Right forelimb (tissue), 1 donor: ENCODE data around the gene FRAT2.
"Not testable (repeated sequence)": the region's sequence is repeated elsewhere in the genome, so short reads cannot be mapped to it uniquely, and the experiment has no call there.

ENCODE experiments used
- DNase-seq: peaks from one replicate; pipeline ENCODE4 v3.0.0-alpha.2; 2018

FRAT2 gene

DNA sequence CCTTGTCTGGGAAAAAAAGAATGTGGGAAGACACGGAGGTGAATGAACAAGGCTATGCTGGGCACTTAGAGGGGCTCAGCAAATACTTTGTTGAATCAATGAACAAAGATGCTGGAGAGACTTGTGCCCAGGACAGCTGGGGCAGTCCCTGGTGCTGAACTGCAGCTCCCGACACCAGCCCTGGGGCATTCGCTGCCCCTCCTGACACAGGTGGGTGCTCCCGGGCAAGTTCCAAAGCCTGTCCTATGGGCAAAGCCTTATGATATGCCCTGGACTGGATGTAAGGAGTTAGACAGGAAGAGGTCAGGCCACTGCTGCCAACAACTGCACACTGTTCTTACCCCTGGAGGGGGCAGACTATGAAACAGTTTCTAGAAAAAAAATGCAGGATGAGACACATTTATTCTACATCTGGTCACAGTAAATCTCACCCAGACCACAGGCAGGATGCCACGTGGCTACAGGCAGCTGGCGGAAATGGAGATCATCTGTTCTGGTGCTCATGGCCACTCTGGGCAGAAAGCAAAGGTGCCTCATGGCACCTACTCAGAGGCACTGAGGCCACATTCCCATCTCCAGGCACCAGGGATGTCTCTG, 21.9 kb upstream of the FRAT2 start:
- no peak for DNase-seq

DNA sequence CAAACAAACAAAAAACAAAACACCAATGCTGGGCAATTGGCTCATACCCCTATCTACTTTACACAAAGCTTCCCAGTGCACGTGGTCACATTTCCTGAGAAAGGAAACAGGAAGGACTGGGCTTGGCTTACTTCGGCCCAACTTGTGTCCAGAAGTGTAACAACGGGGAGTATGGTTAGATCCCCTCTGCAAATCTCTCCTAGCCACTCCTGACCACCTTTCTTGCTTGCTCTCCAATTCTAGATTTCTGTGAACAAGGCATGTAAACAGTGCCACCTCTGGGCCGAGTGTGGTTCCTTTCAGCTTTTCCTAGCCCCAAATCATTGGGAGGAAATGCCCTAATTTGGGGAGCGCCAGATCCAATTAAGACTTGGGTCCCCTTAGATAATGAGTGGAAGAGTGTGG, 21.0 kb upstream of the FRAT2 start:
- DNase-seq: peak; percentile 52

DNA sequence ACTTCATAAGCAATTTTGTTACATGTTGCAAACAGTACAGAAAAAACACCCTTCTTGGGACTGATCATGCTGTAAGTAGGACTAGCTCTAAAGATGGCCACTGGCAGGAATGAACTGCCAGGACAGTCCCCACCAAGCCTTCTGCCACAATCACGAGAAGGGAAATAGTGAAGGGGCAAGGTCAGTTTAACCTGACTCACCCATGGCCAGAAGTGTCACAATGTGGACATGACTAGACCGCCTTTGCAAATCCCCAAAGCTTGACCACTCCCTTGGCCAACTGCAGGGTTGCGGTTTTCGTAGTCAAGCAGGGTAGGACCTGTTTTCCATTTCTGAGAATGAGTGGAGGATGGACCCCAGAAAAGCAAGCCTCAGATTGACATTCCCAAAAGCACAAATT, 19.4 kb upstream of the FRAT2 start:
- no peak for DNase-seq

DNA sequence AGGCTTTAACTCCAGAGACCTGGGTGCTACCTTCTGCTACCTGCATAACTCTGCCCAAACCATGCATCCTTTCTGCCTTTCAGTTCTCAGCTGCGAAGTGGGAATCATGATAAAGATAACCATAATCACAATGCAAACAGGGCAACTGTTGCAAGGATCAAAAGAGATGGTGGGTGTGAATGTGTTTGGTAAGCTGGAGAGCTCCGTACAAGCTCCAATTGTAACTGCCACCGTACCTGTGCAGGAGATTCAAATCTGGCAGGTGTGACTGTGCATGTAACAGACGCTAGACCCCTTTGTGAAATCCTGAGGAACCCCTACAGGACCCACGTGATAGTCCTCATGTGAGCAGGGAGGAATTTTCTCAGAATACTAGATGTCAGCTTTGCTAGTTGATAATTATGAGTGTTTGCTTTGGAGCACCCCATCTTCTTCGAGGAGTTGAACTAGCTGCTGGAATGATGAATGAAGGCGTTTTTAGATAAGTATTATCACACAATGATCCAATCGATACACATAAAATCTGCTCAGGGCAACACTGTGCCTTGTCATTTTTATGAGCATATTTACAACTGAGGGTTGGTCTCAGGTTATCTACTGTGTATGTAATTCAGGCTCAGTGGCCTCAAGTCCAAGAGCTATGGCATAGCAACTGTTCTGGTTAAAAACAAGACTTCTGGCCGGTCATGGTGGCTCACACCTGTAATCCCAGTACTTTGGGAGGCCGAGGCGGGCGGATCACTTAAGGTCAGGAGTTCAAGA, 15.4 kb upstream of the FRAT2 start:
- DNase-seq: no peak

DNA sequence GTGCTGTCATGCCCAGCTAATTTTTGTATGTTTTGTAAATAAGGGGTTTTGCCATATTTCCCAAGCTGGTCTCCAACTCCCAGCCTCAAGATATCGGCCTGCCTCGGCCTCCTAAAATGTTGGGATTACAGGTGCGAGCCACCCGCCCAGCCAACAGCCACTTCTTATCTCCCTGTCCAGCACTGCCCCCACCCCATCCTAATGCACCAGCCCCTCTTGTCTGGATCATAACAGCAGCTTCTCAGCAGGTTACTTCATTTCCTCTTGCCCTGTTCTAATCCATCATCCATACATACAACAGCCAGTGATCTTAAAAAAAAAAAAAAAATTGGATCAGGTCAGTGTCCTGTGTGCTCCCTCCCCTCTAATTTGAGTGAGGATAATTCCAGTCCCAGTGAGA, 12.8 kb upstream of the FRAT2 start:
- no peak for DNase-seq

DNA sequence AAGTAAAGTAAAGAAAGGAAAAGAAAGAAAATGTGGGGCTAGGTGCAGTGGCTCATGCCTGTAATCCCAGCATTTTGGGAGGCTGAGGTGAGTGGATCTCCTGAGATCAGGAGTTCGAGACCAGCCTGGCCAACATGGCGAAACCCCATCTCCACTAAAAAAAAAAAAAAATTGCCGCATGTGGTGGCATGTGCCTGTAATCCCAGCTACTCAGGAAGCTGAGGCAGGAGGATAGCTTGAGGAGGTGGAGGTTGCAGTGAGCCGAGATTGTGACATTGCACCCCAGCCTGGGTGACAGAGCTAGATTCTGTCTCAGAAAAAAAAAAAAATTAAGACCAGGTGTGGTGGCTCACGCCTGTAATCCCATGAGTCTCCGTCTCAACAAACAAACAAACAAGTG, 9.1 kb upstream of the FRAT2 start:
- not testable (repeated sequence) for DNase-seq

DNA sequence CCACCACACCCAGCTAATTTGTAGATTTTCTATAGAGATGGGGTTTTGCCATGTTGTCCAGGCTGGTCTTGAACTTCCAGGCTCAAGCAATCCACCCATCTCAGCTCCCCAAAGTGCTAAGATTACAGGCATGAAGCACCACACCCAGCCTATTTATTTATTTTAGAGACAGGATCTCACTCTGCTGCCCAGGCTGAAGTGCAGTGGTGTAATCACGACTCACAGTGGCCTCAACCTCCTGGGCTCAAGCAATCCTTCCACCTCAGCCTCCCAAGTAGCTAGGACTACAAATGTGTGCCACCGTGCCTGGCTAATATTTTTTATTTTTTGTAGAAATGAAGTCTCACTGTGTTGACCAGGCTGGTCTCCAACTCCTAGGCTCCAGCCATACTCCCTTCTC, 6.9 kb upstream of the FRAT2 start:
- no peak for DNase-seq

DNA sequence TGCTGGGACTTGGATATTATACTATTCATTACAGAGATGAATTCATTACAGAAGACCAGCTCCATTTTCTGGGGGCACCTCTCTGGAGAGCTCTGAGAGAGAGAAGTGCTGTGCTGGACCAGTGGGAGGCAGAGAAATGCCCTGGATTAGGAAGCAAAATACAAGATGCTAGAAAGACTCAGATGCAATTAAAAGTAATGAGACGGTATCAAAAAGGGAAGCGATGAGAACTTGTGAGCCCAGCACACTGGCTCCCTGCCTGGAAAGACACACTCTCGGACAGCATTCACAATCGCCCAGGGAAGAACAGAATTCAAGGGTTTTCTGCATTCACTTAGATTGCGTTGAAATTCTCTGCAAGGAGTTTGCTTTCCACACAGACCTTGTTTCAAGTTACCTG, 3.5 kb upstream of the FRAT2 start:
- DNase-seq: no peak

DNA sequence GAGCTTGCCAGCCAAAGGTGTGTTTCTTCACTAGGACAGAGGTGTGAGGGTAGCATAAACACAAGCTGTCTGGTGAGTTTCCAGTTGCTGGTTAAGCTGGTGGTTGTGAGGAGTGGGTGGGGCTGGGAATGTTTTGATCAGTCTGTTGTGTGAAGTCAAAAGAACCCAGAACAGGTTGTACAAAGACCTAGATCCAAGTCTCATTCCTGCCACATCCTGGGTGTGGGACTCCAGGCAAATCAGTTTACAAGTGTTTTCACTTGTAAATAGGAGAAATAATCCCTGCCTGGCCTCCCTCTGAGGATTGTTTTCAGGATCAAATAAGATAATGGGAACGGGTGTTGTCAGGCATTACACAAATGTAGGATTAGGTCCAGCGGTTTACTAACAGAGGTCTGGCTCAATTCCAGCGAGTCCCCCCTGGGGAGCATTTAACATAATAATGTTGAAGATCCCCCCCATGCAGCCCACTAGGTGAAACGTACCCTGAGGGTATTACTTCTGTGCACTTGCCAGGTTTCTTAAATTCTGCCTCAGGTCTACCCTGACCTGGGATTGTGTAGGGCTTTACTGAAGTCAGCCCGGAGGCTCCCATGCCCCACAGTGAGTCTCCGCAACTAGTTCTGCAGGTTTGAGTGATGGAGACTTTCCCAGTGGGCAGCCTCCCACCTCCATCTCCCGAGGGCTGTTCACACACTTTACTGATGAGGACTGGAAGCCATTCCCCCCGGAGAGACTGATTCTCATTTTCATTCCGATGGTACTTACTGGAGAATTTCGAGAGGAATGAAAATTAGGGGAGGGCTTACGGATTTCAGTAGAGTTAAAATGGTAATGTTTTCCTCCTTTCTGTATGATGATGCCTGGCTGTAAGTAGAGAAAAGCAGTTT, 2.7 kb upstream of the FRAT2 start:
- no peak for DNase-seq

DNA sequence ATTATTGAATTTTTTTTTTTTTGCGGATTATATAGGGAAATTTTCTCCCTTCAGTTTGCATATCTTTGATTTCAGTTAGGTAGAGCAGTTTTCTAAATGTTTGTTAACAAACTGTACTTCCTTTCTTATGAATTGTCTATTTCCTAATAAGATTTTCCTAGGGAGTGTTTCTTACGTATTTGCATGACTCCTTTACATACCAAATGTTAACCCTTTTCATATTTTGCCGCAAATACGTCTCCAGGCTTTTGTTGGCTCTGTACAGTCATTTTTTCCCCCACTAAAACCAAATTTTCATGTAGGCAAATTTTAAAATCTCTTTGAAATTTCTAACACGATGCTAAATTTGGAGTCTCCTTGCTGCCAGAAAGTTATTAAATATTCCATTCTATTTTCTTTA, 1.9 kb upstream of the FRAT2 start:
- no peak for DNase-seq

DNA sequence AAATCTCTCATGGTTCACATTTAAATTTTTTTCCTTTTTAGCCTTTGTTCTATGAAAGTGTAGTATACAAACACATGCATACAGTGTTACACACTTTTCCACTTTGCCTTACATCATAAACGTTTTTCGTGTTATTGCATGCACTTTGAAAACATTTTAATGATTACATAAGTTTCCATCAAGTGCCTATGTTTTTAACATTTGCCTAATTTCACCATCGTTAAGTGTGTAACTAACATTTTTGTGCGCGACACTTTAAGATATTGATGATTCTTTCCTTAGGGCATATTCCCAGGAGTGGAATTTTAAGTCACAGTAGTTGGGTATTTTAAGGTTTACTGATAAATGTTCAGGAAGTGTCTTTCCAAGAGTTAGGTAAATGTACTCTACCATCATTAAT, 1.5 kb upstream of the FRAT2 start:
- DNase-seq: no peak

DNA sequence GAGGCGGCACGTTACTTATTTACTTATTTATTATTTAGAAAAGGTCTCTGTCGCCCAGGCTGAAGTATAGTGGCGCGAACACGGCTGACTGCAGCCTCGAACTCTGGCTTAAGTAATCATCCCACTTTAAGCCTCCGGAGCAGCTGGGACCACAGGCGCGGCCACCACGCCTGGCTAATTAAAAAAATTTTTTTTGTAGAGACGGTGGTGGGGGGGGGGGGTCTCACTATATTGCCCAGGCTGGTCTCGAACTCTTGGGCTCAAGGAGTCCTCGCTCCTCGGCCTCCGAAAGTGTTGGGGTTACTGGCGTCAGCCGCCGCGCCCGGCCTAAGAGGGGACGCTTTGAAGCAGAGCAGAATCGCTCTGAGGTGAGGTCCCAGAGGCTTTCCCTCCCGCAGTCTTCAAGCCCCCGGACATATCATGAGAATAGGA, 675 bp upstream of the FRAT2 start:
- no peak for DNase-seq

DNA sequence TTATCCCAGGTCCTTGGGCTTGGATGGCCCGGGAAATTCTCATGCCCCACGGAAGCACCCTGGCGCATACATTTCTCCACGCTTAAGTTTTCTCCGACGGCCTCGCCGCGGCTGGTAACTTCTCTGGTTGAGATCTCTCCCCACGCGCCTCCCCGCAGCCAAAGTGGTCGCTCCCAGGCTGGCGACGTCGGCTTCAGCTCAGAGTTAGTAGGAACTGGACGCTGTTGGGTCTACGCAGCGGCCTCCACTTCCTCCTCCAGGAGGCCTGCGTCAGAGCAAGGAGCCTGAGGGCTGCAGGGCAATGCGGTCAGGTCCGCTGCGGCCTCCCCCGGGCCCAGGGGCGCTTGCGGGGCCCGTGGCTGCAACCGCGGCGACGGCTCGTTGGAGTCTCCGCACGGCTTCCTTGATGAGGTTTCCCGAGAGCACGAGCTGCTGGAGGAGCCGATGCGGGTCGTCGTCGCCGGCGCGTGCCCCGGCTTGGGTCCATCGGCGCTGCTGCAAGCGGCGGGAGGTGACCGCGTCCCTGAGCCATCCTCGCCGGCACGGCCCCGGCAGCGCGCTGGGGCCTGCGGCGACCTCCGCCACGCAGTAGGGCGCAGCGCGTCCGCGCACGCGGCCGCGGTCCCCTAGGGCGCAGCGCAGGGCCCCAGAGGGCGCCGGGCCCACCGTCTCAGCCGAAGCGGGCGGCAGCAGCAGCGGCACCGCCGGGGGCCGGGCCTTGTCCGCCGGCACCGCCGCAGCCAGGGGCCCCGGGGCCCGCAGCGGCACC, 744 bp downstream of the FRAT2 start:
- DNase-seq: peak; percentile 58

DNA sequence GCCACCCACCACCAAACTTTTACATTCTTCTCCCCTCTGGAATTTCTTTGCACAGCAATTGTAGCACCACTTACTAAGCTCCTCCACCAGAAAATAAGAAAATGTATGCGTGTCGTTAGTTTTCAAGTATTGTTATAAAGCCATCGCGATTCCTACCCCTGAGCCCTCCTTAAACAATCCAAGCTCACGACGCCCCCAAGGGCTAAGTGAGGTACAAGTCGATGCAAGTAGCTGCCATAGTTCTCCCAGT, 1.3 kb downstream of the FRAT2 start:
- DNase-seq: no peak

DNA sequence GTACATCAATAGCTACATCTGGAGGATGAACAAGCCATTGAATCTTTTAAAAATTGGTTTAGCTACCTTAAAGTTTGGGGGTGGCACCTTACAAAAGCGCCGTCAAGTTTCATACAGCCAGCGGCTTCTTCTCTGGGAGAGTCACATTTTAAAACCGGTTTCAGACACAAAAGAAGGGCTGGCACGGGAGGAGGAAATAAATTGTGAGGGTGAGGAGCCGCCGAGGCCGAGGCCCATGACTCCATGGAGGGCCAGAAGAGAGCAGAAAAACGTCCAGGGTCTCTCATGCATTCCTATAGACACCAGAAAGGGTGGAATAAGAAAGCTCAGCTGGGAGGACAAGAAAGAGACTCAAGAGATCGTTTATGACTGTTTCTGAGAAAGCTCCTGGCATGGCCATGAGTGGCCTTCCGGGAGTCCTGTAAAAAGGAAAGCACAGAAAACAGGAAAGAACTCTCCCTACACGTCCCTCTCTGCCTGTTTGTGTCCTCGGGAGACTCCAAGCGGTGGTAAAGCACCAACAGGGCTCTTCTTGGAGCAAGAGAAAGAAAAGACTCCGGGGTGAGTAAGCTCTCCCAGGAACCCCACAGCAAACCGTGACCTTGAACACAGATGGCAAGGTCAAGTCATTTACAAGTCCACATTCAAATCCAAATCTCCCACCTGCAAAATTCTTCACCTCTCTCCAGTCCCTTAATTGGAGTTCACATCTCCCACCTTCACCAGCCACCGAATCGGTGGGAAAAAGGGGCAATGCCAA, 1.8 kb downstream of the FRAT2 start:
- peak; percentile 57 for DNase-seq

DNA sequence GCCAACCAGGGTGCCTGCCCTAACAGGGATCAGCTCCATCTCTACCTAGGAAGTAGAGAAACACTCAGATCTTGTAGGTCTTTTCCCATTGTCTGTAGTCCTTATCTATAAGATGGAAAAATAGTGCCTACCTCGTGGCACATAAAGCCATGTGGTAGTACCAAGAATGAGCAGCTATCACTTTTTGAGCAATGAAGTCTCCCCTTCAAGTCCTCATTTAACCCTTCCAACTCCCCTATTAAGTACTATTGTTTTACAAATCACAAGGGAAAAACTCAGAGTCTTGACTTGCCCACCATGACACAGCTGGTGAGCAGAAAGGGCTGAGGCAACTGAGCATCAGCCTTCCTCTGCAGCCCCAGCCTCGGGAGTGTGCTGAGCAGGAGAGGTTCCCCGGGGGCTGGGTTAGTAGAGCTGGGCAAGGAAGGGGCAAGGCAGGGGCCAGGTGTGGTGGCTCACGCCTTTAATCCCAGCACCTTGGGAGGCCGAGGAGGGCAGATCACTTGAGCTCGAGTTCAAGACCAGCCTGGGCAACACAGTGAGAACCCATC, 3.3 kb downstream of the FRAT2 start:
- no peak for DNase-seq

DNA sequence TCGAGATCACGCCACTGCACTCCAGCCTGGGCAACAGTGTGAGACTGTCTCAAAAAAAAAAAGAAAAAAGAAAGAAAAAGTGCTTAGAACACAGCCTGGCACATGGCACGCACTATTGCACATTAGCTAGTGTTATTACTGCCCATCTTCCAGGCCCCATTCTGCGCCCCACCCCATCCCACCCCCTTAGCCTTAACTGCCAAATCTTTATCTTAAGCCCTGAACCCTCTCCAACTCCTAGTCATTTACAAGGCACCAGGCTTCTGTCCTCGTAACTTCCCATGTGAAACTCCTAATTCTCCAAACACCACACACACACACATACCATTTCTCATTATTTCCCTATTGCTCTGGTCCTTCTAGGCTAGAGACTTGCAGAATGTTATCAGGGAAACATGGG, 4.8 kb downstream of the FRAT2 start:
- DNase-seq: no peak

DNA sequence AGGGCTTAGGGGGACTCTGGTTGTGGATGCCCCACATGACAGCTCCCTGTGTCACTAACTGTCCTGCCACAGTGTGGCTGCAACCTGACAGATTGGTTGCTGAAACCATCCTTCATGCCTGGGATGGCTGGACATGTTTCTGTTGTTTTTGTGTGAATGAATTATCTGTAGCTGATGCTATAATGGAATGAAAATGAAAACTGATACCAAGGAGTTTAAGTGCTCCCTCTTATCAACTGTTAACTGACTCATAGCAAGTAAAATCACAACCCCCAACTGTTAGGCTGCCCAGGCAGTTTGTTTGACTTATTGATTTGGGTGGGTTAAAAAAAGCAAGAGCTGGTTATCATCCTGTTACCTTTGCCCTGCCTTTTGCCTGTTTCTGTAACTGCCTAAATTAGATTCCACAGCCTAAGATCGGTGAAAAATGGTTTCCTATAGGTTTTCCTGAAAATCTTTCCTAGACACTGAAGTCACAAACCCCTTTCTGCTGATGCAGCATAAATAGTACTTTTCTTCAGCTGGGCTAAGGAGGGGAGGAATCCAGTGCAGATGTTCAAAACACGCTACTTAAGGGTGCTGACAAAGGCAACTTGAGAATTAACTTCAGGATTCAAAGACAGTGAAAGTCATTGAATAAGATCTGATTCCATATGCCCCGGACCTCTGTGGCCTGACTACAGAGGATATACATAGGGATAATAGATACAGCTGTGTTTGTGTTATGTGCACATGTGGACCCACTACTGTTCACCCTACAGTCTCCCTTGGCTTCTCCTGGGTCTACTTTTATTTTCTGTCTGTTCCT, 5.7 kb downstream of the FRAT2 start:
- DNase-seq: no peak

DNA sequence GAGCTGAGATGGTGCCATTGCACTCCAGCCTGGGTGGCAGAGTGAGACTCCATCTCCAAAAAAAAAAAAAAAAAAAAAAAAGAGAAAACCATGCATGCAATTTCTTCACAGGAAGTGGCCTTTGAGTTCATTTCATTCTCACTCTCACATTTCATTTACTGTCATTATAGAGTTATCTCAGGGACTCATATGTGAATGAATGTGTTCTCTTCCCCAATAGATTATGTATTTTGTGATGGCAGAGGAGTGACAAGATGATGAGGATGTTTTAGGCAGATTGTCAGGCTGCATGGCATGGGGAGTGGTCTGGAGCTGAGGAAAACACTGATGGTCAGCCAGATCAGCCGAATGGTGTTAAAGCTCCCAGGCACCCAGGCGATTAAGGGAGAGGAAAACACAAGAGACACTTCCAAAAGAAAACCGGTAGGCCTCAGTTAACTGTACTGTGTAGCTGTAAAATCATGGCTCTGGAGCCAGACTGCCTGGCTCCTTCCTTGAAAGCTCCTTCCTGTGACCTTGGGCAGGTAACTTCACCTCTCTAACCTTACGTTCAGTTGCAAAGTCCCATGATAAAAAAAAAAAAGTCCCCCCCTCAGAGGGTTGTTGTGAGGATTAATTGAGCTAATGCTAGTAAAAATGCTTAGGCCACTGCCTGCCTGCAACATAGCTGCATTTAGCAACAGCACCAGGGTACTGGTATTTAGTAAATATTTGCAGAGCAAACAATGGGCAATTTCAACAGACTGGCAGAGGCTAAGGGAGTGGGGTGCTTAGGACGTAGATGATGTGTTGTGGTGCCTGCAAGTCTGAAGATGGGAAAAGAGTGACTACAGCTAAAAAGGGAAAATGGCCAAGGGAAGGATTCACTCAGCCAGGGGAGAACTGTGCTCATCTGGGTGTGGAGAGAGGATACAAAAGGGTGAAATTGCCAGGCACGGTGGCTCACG, 6.9 kb downstream of the FRAT2 start:
- no peak for DNase-seq

DNA sequence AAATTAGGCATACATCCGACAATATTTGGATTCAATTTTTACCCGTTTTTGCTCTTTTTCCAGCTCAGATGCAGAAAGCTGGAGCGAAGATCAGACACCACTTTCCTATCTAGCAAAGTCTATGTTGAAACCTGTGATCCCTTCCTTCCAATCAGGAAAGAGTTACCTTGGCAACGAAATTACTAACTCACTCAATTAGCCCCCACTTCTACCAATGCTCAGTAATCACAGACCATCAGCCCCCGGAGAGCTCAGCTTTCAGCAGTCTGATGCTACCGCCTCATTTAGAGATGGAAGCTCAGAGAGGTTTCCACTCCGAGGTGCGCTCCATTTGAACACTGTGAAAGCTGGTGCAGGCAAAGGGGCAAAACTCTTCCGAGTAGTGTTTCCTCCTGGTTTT, 8.8 kb downstream of the FRAT2 start:
- no peak for DNase-seq
